CD14-positive monocyte (primary cell): Measurements from ENCODE around the gene KLRK1. TPM values are rescaled to one million over a fixed set of nuclear protein-coding genes. Genes with fewer than 3 reads are reported as not detected.
"Not testable (repeated sequence)": the region's sequence is repeated elsewhere in the genome, so short reads cannot be mapped to it uniquely, and the experiment has no call there.

ENCODE experiments used
- DNase-seq, 3 donors: peaks; one replicate each; pipeline ENCODE4 v3.0.0-alpha.2; 2011 to 2022
- H2AFZ ChIP-seq: 2 replicates; pipeline ENCODE4 v1.6.0; 2012; ENCODE audit warnings: mild to moderate bottlenecking, low read depth, low read length, inconsistent platforms; ENCODE audit not compliant: insufficient read depth, poor library complexity, severe bottlenecking
- H3K27ac ChIP-seq, 2 donors: 1 replicate in 1 of 2; 2 replicates in 1 of 2; pipeline ENCODE4 v1.5.1; 2012 to 2013; ENCODE audit warnings: low read length in 2 of 2, control low read depth in 1 of 2, inconsistent platforms in 1 of 2, low read depth in 1 of 2, mild to moderate bottlenecking in 1 of 2
- H3K27me3 ChIP-seq, 2 donors: one replicate each; pipeline versions ENCODE4 v1.6.0 to v1.6.1; 2011 to 2013; ENCODE audit warnings: low read length in 2 of 2; ENCODE audit not compliant: control insufficient read depth in 2 of 2, insufficient read depth in 2 of 2
- H3K36me3 ChIP-seq, 2 donors: replicated peaks in 1 of 2; 1 replicate in 1 of 2; 2 replicates in 1 of 2; pipeline versions ENCODE4 v1.5.1 to v1.6.1; 2012 to 2013; ENCODE audit warnings: low read length in 2 of 2, control low read depth in 1 of 2, inconsistent platforms in 1 of 2, mild to moderate bottlenecking in 1 of 2; ENCODE audit not compliant: insufficient read depth in 2 of 2, control insufficient read depth in 1 of 2
- H3K4me1 ChIP-seq, 2 donors: 1 replicate in 1 of 2; 2 replicates in 1 of 2; pipeline versions ENCODE4 v1.5.1 to v1.6.1; 2012 to 2013; ENCODE audit warnings: low read length in 2 of 2, control low read depth in 1 of 2, inconsistent platforms in 1 of 2, mild to moderate bottlenecking in 1 of 2, moderate library complexity in 1 of 2; ENCODE audit not compliant: insufficient read depth in 2 of 2, control insufficient read depth in 1 of 2
- H3K4me2 ChIP-seq: replicated peaks from 2 replicates; pipeline ENCODE3; 2012; ENCODE audit warnings: low read length, moderate library complexity, mild to moderate bottlenecking; ENCODE audit not compliant: poor library complexity, severe bottlenecking; ENCODE audit errors: extremely low read depth
- H3K4me3 ChIP-seq, 3 experiments: fragments of 200-600 bp in 1 of 3; sonication (generic) in 1 of 3; replicated peaks in 1 of 3; 1 replicate in 2 of 3; 2 replicates in 1 of 3; pipeline ENCODE4 v1.5.1; 2011 to 2013; ENCODE audit warnings: low read length in 3 of 3, mild to moderate bottlenecking in 3 of 3, control low read depth in 2 of 3, low read depth in 2 of 3, inconsistent platforms in 1 of 3, moderate library complexity in 1 of 3
- H3K79me2 ChIP-seq: 2 replicates; pipeline ENCODE4 v1.6.0; 2012; ENCODE audit warnings: mild to moderate bottlenecking, control low read depth, inconsistent platforms, low read length, moderate library complexity; ENCODE audit not compliant: insufficient read depth
- H3K9ac ChIP-seq: 2 replicates; pipeline ENCODE4 v1.6.0; 2017; ENCODE audit warnings: low read length, mild to moderate bottlenecking; ENCODE audit not compliant: insufficient read depth, poor library complexity, severe bottlenecking
- H3K9me3 ChIP-seq, 2 donors: replicated peaks in 1 of 2; 1 replicate in 1 of 2; 2 replicates in 1 of 2; pipeline versions ENCODE4 v1.5.1 to v1.6.1; 2012 to 2013; ENCODE audit warnings: low read length in 2 of 2, control low read depth in 1 of 2; ENCODE audit not compliant: control insufficient read depth in 1 of 2, insufficient read depth in 1 of 2
- H4K20me1 ChIP-seq: 2 replicates; pipeline ENCODE4 v1.6.0; 2012; ENCODE audit warnings: mild to moderate bottlenecking, low read length, control low read depth, moderate library complexity; ENCODE audit not compliant: insufficient read depth
- H3K27ac Mint-ChIP-seq, 7 donors: one replicate each; pipeline ENCODE4 v1.8.0; 2020; ENCODE audit warnings: mild to moderate bottlenecking in 7 of 7, mixed read lengths in 7 of 7, moderate library complexity in 6 of 7, inconsistent platforms in 2 of 7
- H3K27me3 Mint-ChIP-seq, 3 donors: one replicate each; pipeline ENCODE4 v1.8.0; 2021 to 2022; ENCODE audit warnings: low read depth in 3 of 3, mild to moderate bottlenecking in 3 of 3, mixed read lengths in 3 of 3, moderate library complexity in 3 of 3, inconsistent platforms in 1 of 3
- H3K36me3 Mint-ChIP-seq, 2 donors: one replicate each; pipeline ENCODE4 v1.8.0; 2020; ENCODE audit warnings: mixed read lengths in 2 of 2, inconsistent platforms in 1 of 2, mild to moderate bottlenecking in 1 of 2
- H3K4me1 Mint-ChIP-seq: one replicate; pipeline ENCODE4 v1.8.0; 2020; ENCODE audit warnings: mild to moderate bottlenecking, mixed read lengths
- H3K4me3 Mint-ChIP-seq, 2 donors: one replicate each; pipeline ENCODE4 v1.8.0; 2020; ENCODE audit warnings: mild to moderate bottlenecking in 2 of 2, mixed read lengths in 2 of 2, moderate library complexity in 1 of 2
- H3K9me3 Mint-ChIP-seq, 7 donors: one replicate each; pipeline ENCODE4 v1.8.0; 2020 to 2022; ENCODE audit warnings: mixed read lengths in 7 of 7, mild to moderate bottlenecking in 6 of 7, moderate library complexity in 6 of 7, inconsistent platforms in 2 of 7
- WGBS: methylation state at CpG from one replicate; pipeline ENCODE4 v1.1.5; 2013; ENCODE audit warnings: missing lambda C conversion rate; ENCODE audit not compliant: insufficient coverage; 5-methylcytosine and 5-hydroxymethylcytosine counted together
- intact Hi-C, 2 donors: fragments of 100-400 bp; cut with micrococcal nuclease; formaldehyde crosslinking; loops; one replicate each; pipeline versions ENCODE4 v1.15.0 to v1.15.1; 2023
- polyA plus RNA-seq, 3 donors: library from polyadenylated mRNA; depleted of rRNA in 1 of 3; unstranded in 2 of 3; stranded (reverse) in 1 of 3; fragments of 300-500 nt in 2 of 3; fragments of >200 nt in 1 of 3; fragmentation: Illumina TruSeq in 2 of 3; gene quantifications; 1 replicate in 2 of 3; 2 replicates in 1 of 3; pipeline ENCODE4 v1.2.3, GENCODE V29; 2012 to 2021
- TF ChIP-seq, protein P1 (sequence below): fragments of 200-600 bp; IDR thresholded peaks from one replicate; pipeline ENCODE4 v1.8.0; 2022; ENCODE audit warnings: antibody characterized with exemption, mild to moderate bottlenecking

The KLRK1 gene
- polyA plus RNA-seq, 3 donors, result 0.05 to 1.3 (median 1.3) TPM

DNA sequence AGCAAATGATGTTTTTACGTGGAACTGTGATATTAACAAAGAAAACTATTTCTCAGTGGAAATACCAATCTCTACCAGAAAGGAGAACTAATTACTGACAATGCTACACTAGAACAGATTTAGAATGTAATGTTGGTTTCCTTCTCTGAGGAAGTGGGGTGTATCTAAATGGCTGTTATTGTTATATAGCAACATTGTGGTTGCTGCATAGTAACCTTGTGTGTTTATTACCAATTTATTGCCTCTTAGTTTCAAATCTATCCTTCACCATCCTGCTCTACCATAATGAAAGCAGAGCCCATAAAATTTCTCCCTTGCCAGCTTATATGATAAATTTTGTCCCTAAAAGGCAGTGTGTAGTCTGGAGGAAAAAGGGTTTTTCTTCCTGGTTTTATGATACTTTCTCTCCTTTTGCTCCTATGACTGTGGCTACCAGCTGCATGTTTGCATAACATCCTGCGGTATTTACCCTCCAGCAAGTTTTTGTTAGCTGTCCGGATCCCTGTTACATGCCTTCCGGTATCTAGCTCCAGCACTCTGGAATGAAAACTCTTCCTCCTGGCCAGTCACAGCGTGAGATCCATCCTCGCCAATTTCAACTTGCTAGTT, 5.7 kb upstream of the KLRK1 start:
- no peaks in the 10 kb centered on the region for H3K9me3 ChIP-seq
- H3K4me2 ChIP-seq, result peak overlapping the region; percentile 60
- H3K27ac ChIP-seq, result peak overlapping the region; percentile 64 to 95
- H3K9ac ChIP-seq, result peak overlapping the region; percentile 58
- peak; percentile 52 to 82 (median 71) for DNase-seq
- Mint-ChIP-seq H3K4me1 (peaks cover 38% of the 10 kb centered on the region), H3K9me3 (peaks cover 0 to 3% (median 0%) of the 10 kb centered on the region in 7 donors), H3K27me3 (peaks cover 7 to 11% (median 10%) of the 10 kb centered on the region in 3 donors), H3K36me3 (no peaks in the 10 kb centered on the region), H3K27ac (peak overlapping the region; percentile 91 to 97 (median 96)), H3K4me3 (peak overlapping the region; percentile 58 to 85)
- peak overlapping the region; percentile 68 for H2AFZ ChIP-seq
- H4K20me1 ChIP-seq, result no peaks in the 10 kb centered on the region
- TF ChIP-seq, protein P1, sequence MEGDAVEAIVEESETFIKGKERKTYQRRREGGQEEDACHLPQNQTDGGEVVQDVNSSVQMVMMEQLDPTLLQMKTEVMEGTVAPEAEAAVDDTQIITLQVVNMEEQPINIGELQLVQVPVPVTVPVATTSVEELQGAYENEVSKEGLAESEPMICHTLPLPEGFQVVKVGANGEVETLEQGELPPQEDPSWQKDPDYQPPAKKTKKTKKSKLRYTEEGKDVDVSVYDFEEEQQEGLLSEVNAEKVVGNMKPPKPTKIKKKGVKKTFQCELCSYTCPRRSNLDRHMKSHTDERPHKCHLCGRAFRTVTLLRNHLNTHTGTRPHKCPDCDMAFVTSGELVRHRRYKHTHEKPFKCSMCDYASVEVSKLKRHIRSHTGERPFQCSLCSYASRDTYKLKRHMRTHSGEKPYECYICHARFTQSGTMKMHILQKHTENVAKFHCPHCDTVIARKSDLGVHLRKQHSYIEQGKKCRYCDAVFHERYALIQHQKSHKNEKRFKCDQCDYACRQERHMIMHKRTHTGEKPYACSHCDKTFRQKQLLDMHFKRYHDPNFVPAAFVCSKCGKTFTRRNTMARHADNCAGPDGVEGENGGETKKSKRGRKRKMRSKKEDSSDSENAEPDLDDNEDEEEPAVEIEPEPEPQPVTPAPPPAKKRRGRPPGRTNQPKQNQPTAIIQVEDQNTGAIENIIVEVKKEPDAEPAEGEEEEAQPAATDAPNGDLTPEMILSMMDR, result no peak
- peak overlapping the region; percentile 17 to 63 (median 29) for H3K4me3 ChIP-seq
- H3K27me3 ChIP-seq, result peaks cover 0 to 12% of the 10 kb centered on the region in 2 donors
- 2% methylated on average over 5 of the region's 6 CpGs for WGBS
- intact Hi-C loops, result no loop called here
- no peaks in the 10 kb centered on the region for H3K36me3 ChIP-seq
- no peaks in the 10 kb centered on the region for H3K79me2 ChIP-seq
- peaks cover 40 to 42% of the 10 kb centered on the region in 2 donors for H3K4me1 ChIP-seq

DNA sequence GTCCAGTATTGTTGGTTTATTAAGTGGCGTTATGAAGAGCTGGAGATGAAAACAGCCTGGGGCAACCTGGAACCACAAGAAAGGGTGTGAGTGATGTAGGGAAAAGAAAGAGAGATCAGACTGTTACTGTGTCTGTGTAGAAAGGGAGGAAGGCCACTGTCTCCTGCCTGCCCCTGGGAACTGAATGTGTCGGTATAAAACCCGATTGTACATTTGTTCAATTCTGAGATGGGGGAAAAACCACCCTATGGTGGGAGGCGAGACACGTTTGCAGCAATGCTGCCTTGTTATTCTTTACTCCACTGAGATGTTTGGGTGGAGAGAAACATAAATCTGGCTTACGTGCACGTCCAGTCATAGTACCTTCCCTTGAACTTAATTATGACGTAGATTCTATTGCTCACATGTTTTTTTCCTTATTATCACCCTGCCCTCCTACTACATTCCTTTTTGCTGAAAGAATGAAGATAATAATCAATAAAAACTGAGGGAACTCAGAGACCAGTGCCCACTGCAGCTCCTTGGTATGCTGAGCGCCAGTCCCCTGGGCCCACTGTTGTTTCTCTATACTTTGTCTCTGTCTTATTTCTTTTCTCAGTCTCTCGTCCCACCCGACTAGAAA, 4.8 kb upstream of the KLRK1 start:
- H3K9me3 ChIP-seq, H3K9me3 Mint-ChIP-seq, DNase-seq, H3K27me3 ChIP-seq, H3K9ac ChIP-seq, H3K27me3 Mint-ChIP-seq, H4K20me1 ChIP-seq, H3K36me3 ChIP-seq, H3K79me2 ChIP-seq, H3K36me3 Mint-ChIP-seq, intact Hi-C loops: not testable (repeated sequence)
- H3K4me1 ChIP-seq, result peaks cover 40 to 42% of the 10 kb centered on the region in 2 donors
- Mint-ChIP-seq H3K27ac (peak overlapping the region; percentile 91 to 97 (median 96)), H3K4me1 (peaks cover 44% of the 10 kb centered on the region), H3K4me3 (peak overlapping the region in 1 of 2 donors; percentile 47)
- peak overlapping the region; percentile 60 for H3K4me2 ChIP-seq
- H2AFZ ChIP-seq, result peak overlapping the region; percentile 68
- peak overlapping the region in 1 of 3 experiments; percentile 63 for H3K4me3 ChIP-seq
- no CpG with 5 or more reads among the region's 11 CpGs for WGBS
- peak overlapping the region; percentile 64 to 95 for H3K27ac ChIP-seq
